ENCODE data around the gene CYTL1.

GRCh38 chr4:5041699-5042098 is 22.4 kb upstream of the CYTL1 start:
- no peak for TF ChIP-seq CTCF (IDR thresholded peaks at IDR 0.05)
- no peak for TF ChIP-seq POLR2AphosphoS5 (IDR thresholded peaks at IDR 0.05)
- TF ChIP-seq POLR2A (IDR thresholded peaks at IDR 0.05), result no peak

All from breast epithelium (tissue), 3 donors.